Fibroblast of lung (primary cell): ENCODE measurements around the gene CCL2.

Experiments used
- EZH2 ChIP-seq: IDR thresholded peaks from 2 replicates; pipeline ENCODE4 v1.5.1; 2012; ENCODE audit warnings: low read length, control low read depth, mild to moderate bottlenecking; ENCODE audit errors: missing control alignments
- TF ChIP-seq, protein P1 (sequence below), 2 donors: IDR thresholded peaks in 1 of 2; conservative IDR thresholded peaks in 1 of 2; 1 replicate in 1 of 2; 2 replicates in 1 of 2; pipeline ENCODE4 v1.5.1; 2011 to 2012; ENCODE audit warnings: low read length in 2 of 2, control low read depth in 1 of 2, inconsistent platforms in 1 of 2, low read depth in 1 of 2, mild to moderate bottlenecking in 1 of 2

- TF ChIP-seq, protein P1, sequence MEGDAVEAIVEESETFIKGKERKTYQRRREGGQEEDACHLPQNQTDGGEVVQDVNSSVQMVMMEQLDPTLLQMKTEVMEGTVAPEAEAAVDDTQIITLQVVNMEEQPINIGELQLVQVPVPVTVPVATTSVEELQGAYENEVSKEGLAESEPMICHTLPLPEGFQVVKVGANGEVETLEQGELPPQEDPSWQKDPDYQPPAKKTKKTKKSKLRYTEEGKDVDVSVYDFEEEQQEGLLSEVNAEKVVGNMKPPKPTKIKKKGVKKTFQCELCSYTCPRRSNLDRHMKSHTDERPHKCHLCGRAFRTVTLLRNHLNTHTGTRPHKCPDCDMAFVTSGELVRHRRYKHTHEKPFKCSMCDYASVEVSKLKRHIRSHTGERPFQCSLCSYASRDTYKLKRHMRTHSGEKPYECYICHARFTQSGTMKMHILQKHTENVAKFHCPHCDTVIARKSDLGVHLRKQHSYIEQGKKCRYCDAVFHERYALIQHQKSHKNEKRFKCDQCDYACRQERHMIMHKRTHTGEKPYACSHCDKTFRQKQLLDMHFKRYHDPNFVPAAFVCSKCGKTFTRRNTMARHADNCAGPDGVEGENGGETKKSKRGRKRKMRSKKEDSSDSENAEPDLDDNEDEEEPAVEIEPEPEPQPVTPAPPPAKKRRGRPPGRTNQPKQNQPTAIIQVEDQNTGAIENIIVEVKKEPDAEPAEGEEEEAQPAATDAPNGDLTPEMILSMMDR (conservative IDR thresholded peaks at IDR 0.05 in 1 of 2, IDR thresholded peaks at IDR 0.05 in 1 of 2; ENCODE audit: low read depth in 1 of 2, low read length in 2 of 2) = no peak
- TF ChIP-seq EZH2 = no peak
Measured at GRCh38 chr17:34255841-34256240, 756 bp downstream of the CCL2 start.
